GM19193 (cell line): ENCODE data around the gene SERPINA4.

ENCODE experiments used
- POLR2A ChIP-seq: IDR thresholded peaks from 4 replicates; pipeline ENCODE4 v1.6.1; 2011; ENCODE audit not compliant: insufficient read depth, insufficient read length; ENCODE audit errors: extremely low read depth

SERPINA4 gene

GRCh38 chr14:94572637-94573303, 11.5 kb downstream of the SERPINA4 start:
- TF ChIP-seq POLR2A = no peak

- TF ChIP-seq POLR2A = no peak
Observed at GRCh38 chr14:94573475-94574277, 12.4 kb downstream of the SERPINA4 start.

- no peak for TF ChIP-seq POLR2A
Observed at GRCh38 chr14:94574336-94574735, 13.1 kb downstream of the SERPINA4 start.

GRCh38 chr14:94575730-94576585, 14.7 kb downstream of the SERPINA4 start:
- no peak for TF ChIP-seq POLR2A

- TF ChIP-seq POLR2A = no peak
Observed at GRCh38 chr14:94578712-94579111, 17.5 kb downstream of the SERPINA4 start.

GRCh38 chr14:94581127-94581999, 20.1 kb downstream of the SERPINA4 start, which contains the start of gene SERPINA5:
TSS of gene SERPINA5 (plus strand) at chr14:94581426. CDS start at chr14:94587363, 5,937 bp downstream.
- TF ChIP-seq POLR2A = no peak

GRCh38 chr14:94582199-94582750, 21.0 kb downstream of the SERPINA4 start:
- no peak for TF ChIP-seq POLR2A

GRCh38 chr14:94582851-94583250, 21.6 kb downstream of the SERPINA4 start:
- TF ChIP-seq POLR2A = no peak

- TF ChIP-seq POLR2A = no peak
Observed at GRCh38 chr14:94583557-94583956, 22.3 kb downstream of the SERPINA4 start.

GRCh38 chr14:94584591-94585280, 23.5 kb downstream of the SERPINA4 start:
- TF ChIP-seq POLR2A = no peak

GRCh38 chr14:94586635-94587034, 25.4 kb downstream of the SERPINA4 start:
- TF ChIP-seq POLR2A = no peak

GRCh38 chr14:94588311-94588710, 27.1 kb downstream of the SERPINA4 start:
- TF ChIP-seq POLR2A = no peak

- TF ChIP-seq POLR2A = no peak
Observed at GRCh38 chr14:94591073-94591472, 29.8 kb downstream of the SERPINA4 start.
